Smooth muscle cell (in vitro differentiated cells): Measurements from ENCODE around the gene SGPP2. TPM values are rescaled to one million over a fixed set of nuclear protein-coding genes. Genes with fewer than 3 reads are reported as not detected.
A peak's percentile ranks its signal among the peaks of the same experiment; 100 is the strongest.

Experiments
- DNase-seq: peaks from one replicate; lab custom pipeline; 2025; ENCODE audit not compliant: unreplicated experiment; lab: John Stamatoyannopoulos, UW
- H2AFZ ChIP-seq: fragments of 200-600 bp; sonication (generic); 2 replicates; pipeline ENCODE4 v1.6.0; 2016; ENCODE audit warnings: antibody characterized with exemption, low read depth, mild to moderate bottlenecking
- H3F3A ChIP-seq: fragments of 200-600 bp; sonication (generic); 2 replicates; pipeline ENCODE4 v1.6.0; 2017; ENCODE audit warnings: antibody characterized with exemption, low read depth
- H3K27ac ChIP-seq: fragments of 200-600 bp; sonication (generic); 2 replicates; pipeline ENCODE4 v1.5.1; 2016; ENCODE audit warnings: low read depth, mild to moderate bottlenecking
- H3K27me3 ChIP-seq: fragments of 200-600 bp; sonication (generic); 2 replicates; pipeline ENCODE4 v1.6.1; 2016; ENCODE audit warnings: low read depth, mild to moderate bottlenecking
- H3K36me3 ChIP-seq: fragments of 200-600 bp; sonication (generic); 2 replicates; pipeline ENCODE4 v1.5.1; 2016; ENCODE audit warnings: low read depth
- H3K4me1 ChIP-seq: fragments of 200-600 bp; sonication (generic); 2 replicates; pipeline ENCODE4 v1.5.1; 2016; ENCODE audit warnings: low read depth
- H3K4me2 ChIP-seq: fragments of 200-600 bp; sonication (generic); 2 replicates; pipeline ENCODE4 v1.6.0; 2016; ENCODE audit warnings: mild to moderate bottlenecking
- H3K4me3 ChIP-seq: fragments of 200-600 bp; sonication (generic); 2 replicates; pipeline ENCODE4 v1.5.1; 2016; ENCODE audit warnings: mild to moderate bottlenecking
- H3K79me2 ChIP-seq: fragments of 200-600 bp; sonication (generic); 2 replicates; pipeline ENCODE4 v1.6.0; 2016; ENCODE audit warnings: low read depth, mild to moderate bottlenecking
- H3K9ac ChIP-seq: fragments of 200-600 bp; sonication (generic); 2 replicates; pipeline ENCODE4 v1.6.0; 2016; ENCODE audit warnings: low read depth
- H3K9me3 ChIP-seq: fragments of 200-600 bp; sonication (generic); replicated peaks from 2 replicates; pipeline ENCODE4 v1.5.1; 2016; ENCODE audit warnings: low read depth
- H4K20me1 ChIP-seq: fragments of 200-600 bp; sonication (generic); 2 replicates; pipeline ENCODE4 v1.6.0; 2016; ENCODE audit warnings: low read depth
- CTCF ChIP-seq: fragments of 200-600 bp; sonication (generic); IDR thresholded peaks from 2 replicates; pipeline ENCODE4 v1.5.1; 2017; ENCODE audit warnings: borderline replicate concordance, mild to moderate bottlenecking, antibody characterized with exemption; ENCODE audit not compliant: insufficient read depth, poor library complexity, severe bottlenecking
- WGBS: methylation state at CpG from one replicate; pipeline ENCODE4 v1.1.7; 2016; ENCODE audit warnings: low lambda C conversion rate; 5-methylcytosine and 5-hydroxymethylcytosine counted together
- polyA plus RNA-seq: library from polyadenylated mRNA; unstranded; fragments of >200 nt; fragmentation: Nextera tagmentation; extraction: Ambion mirVana; gene quantifications from 2 replicates; pipeline ENCODE4 v1.2.1, GENCODE V29; 2016
- total RNA-seq: library from RNA; depleted of rRNA; stranded (reverse); fragments of >200 nt; gene quantifications from 2 replicates; pipeline ENCODE4 v1.2.3, GENCODE V29; 2014

The SGPP2 gene
- total and polyA plus RNA-seq, 2 experiments from 2014 or later = 0.66 to 1.4 TPM

GRCh38 chr2:222445227-222445626 lies 20.9 kb downstream of the SGPP2 start:
- Histone ChIP-seq H3F3A (peaks cover 2% of the 10 kb centered on the region), H3K9ac (no peak overlapping the region), H3K79me2 (no peaks in the 10 kb centered on the region), H3K4me1 (peaks cover 3% of the 10 kb centered on the region), H4K20me1 (no peaks in the 10 kb centered on the region), H3K27ac (no peak overlapping the region), H3K4me3 (no peak overlapping the region), H2AFZ (no peak overlapping the region), H3K4me2 (no peak overlapping the region), H3K27me3 (no peaks in the 10 kb centered on the region), H3K36me3 (no peaks in the 10 kb centered on the region), H3K9me3 (no peaks in the 10 kb centered on the region)
- no peak for TF ChIP-seq CTCF
- no peak for DNase-seq
- 96% methylated on average over 1 of the region's 1 CpG for WGBS

- Histone ChIP-seq H3K4me3 (no peak overlapping the region), H3K4me1 (no peaks in the 10 kb centered on the region), H3K79me2 (no peaks in the 10 kb centered on the region), H3F3A (no peaks in the 10 kb centered on the region), H3K9ac (no peak overlapping the region), H3K27me3 (no peaks in the 10 kb centered on the region), H3K36me3 (no peaks in the 10 kb centered on the region), H3K27ac (no peak overlapping the region), H3K4me2 (no peak overlapping the region), H4K20me1 (no peaks in the 10 kb centered on the region), H3K9me3 (no peaks in the 10 kb centered on the region), H2AFZ (no peak overlapping the region)
- TF ChIP-seq CTCF = no peak
- WGBS = 92% methylated on average over 3 of the region's 3 CpGs
- no peak for DNase-seq
Observed at GRCh38 chr2:222447131-222447530, 22.8 kb downstream of the SGPP2 start.

GRCh38 chr2:222448748-222449181 lies 24.4 kb downstream of the SGPP2 start:
- no peaks in the 10 kb centered on the region for H3K9me3 ChIP-seq
- no peak for DNase-seq
- H3K27ac ChIP-seq = no peak overlapping the region
- H4K20me1 ChIP-seq = no peaks in the 10 kb centered on the region
- peak overlapping the region; percentile 62 for H3K4me2 ChIP-seq
- no peak for TF ChIP-seq CTCF
- H3K4me1 ChIP-seq = no peaks in the 10 kb centered on the region
- H3K36me3 ChIP-seq = no peaks in the 10 kb centered on the region
- no peak overlapping the region for H3K9ac ChIP-seq
- H3K79me2 ChIP-seq = no peaks in the 10 kb centered on the region
- no peaks in the 10 kb centered on the region for H3K27me3 ChIP-seq
- 11% methylated on average over 8 of the region's 8 CpGs for WGBS
- H2AFZ ChIP-seq = no peak overlapping the region
- H3F3A ChIP-seq = no peaks in the 10 kb centered on the region
- H3K4me3 ChIP-seq = no peak overlapping the region

GRCh38 chr2:222450021-222450420 lies 25.7 kb downstream of the SGPP2 start:
- no peak overlapping the region for H3K4me3 ChIP-seq
- no peaks in the 10 kb centered on the region for H3K79me2 ChIP-seq
- no peaks in the 10 kb centered on the region for H3K4me1 ChIP-seq
- no peaks in the 10 kb centered on the region for H3F3A ChIP-seq
- no peaks in the 10 kb centered on the region for H3K27me3 ChIP-seq
- H2AFZ ChIP-seq = no peak overlapping the region
- no peak overlapping the region for H3K9ac ChIP-seq
- H3K27ac ChIP-seq = no peak overlapping the region
- H4K20me1 ChIP-seq = no peaks in the 10 kb centered on the region
- TF ChIP-seq CTCF = no peak
- H3K4me2 ChIP-seq = no peak overlapping the region
- no peaks in the 10 kb centered on the region for H3K9me3 ChIP-seq
- H3K36me3 ChIP-seq = no peaks in the 10 kb centered on the region
- 26% methylated on average over 2 of the region's 2 CpGs for WGBS
- DNase-seq = no peak
